ENCODE measurements around the gene GHRHR.

DNA sequence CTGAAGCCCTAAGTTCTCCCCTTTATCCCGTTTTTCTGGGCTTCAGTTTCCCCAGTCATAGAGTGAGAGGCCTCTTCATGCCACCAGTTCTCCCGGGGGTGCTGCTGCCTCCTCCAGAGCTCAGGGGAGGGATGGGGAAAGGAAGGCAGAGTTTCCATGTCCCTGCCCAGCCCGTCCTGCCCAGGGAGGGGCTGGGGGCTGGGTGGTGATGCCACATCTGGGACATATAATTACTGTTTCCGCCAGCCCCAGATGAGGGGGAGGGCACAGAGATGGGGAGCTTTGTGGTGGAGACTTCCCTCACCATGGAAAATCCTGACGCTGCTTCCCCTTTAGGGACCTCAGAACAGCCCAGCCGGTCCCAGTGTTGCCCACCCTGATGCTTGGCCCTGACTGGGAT is 48.0 kb upstream of the GHRHR start:
- TF ChIP-seq, protein P1, sequence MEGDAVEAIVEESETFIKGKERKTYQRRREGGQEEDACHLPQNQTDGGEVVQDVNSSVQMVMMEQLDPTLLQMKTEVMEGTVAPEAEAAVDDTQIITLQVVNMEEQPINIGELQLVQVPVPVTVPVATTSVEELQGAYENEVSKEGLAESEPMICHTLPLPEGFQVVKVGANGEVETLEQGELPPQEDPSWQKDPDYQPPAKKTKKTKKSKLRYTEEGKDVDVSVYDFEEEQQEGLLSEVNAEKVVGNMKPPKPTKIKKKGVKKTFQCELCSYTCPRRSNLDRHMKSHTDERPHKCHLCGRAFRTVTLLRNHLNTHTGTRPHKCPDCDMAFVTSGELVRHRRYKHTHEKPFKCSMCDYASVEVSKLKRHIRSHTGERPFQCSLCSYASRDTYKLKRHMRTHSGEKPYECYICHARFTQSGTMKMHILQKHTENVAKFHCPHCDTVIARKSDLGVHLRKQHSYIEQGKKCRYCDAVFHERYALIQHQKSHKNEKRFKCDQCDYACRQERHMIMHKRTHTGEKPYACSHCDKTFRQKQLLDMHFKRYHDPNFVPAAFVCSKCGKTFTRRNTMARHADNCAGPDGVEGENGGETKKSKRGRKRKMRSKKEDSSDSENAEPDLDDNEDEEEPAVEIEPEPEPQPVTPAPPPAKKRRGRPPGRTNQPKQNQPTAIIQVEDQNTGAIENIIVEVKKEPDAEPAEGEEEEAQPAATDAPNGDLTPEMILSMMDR (IDR thresholded peaks at IDR 0.05): no peak
- no peak for TF ChIP-seq POLR2AphosphoS5 (IDR thresholded peaks at IDR 0.05)

All from esophagus muscularis mucosa (tissue), 3 donors.